ENCODE results near the gene CASZ1.

CASZ1 gene

DNA sequence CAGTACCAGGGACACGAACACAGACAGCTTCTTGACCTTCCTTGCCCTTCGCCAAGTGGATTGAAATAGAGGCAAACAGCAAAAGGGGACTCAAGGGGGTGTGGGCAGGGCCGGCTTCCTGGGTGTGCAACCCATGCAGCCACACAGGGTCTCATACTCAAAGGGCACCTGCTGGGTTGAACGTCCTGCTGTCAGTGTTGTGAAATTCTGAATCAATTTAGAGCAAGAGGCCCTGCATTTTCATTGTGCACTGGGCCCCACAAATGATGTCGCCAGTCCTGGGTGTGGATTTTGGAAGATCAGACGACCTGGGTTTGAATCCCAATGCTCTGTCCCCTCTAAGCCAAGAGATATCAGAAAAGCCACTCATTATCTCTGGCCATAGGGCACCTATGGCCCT is 51.1 kb downstream of the CASZ1 start:
- no peak for DNase-seq (ENCODE audit: low read depth, low spot score)
- CTCF ChIA-PET, result no interaction called here
- POLR2A ChIA-PET, result no interaction called here
- H3K4me3 ChIP-seq (ENCODE audit: low read depth, low read length), result no peak overlapping the region
- TF ChIP-seq, protein P1, sequence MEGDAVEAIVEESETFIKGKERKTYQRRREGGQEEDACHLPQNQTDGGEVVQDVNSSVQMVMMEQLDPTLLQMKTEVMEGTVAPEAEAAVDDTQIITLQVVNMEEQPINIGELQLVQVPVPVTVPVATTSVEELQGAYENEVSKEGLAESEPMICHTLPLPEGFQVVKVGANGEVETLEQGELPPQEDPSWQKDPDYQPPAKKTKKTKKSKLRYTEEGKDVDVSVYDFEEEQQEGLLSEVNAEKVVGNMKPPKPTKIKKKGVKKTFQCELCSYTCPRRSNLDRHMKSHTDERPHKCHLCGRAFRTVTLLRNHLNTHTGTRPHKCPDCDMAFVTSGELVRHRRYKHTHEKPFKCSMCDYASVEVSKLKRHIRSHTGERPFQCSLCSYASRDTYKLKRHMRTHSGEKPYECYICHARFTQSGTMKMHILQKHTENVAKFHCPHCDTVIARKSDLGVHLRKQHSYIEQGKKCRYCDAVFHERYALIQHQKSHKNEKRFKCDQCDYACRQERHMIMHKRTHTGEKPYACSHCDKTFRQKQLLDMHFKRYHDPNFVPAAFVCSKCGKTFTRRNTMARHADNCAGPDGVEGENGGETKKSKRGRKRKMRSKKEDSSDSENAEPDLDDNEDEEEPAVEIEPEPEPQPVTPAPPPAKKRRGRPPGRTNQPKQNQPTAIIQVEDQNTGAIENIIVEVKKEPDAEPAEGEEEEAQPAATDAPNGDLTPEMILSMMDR (IDR thresholded peaks at IDR 0.05; ENCODE audit: insufficient read depth, low read length, missing control alignments), result no peak

DNA sequence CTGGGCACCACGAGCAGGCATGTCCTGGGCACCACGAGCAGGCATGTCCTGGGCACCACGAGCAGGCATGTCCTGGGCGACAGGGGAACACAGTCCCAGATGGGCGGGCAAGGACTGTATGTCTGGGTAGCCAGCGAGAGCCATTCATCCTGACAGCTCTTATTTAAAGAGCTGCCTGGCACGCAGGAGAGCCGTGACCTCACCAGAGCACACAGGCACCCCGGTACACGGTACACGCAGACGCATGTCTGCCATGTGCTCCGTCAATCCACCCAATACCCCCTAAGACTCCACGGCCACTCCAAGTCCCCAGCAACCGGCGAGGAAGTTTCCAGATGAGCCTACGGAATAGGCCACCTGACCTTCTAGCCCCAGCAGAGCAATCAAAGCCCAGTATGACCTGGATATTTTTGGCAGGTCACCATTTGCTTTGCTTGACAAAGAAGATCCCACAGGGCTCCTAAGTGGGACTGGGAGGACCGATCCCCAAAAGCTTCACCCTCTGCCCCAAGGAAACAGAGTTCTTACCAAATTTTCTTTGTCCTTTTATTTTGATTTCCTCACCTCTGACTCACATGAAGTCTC is 51.7 kb downstream of the CASZ1 start:
- TF ChIP-seq, protein P1 (IDR thresholded peaks at IDR 0.05; ENCODE audit: insufficient read depth, low read length, missing control alignments), result no peak
- DNase-seq (ENCODE audit: low read depth, low spot score), result no peak
- POLR2A ChIA-PET, result interaction anchor here (0.6 kb wide), 1 partner anchor 1859 kb away, joined by 3 read pairs; no protein-coding TSS in a partner anchor
- H3K4me3 ChIP-seq (ENCODE audit: low read depth, low read length), result no peak overlapping the region
- CTCF ChIA-PET, result no interaction called here

DNA sequence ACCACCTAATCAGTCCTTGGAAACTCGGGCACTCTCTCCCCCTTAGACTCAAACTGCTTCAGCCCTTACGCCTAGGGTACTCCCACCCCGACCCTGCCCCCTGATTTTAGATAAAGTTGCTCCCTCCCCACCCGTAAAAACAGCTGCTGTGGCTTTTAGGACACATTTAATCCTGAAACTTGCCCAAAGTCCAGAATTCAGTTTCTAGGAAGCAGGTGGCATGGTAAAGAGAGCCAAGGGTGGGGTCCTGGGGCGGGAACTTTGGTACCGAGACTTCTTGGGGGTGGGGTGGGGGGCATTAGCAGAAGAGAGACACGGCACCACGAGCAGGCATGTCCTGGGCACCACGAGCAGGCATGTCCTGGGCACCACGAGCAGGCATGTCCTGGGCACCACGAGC is 52.4 kb downstream of the CASZ1 start:
- ChIA-PET CTCF (no interaction called here), POLR2A (no interaction called here)
- TF ChIP-seq, protein P1 (IDR thresholded peaks at IDR 0.05; ENCODE audit: insufficient read depth, low read length, missing control alignments), result no peak
- no peak for DNase-seq (ENCODE audit: low read depth, low spot score)
- H3K4me3 ChIP-seq (ENCODE audit: low read depth, low read length), result no peak overlapping the region

DNA sequence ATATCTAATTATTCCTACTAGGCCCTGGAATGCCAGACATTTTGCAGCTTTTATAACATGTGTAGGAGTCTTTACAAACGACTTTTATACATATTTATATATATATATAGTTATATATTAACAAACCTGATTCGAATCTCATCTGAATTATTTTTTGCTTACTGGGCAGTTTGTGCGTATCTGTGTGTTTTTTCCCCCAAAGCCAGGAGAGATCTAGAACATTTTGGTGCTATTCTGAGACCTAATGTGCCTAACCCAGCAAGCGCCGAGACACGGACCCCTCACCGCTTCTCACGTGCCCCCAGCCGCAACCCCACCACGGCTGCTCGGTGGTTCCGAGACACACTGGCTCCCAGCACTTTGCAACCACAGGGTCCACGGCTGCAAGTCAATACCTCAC is 54.8 kb downstream of the CASZ1 start:
- no peak for DNase-seq (ENCODE audit: low read depth, low spot score)
- TF ChIP-seq, protein P1 (IDR thresholded peaks at IDR 0.05; ENCODE audit: insufficient read depth, low read length, missing control alignments), result no peak
- H3K4me3 ChIP-seq (ENCODE audit: low read depth, low read length), result no peak overlapping the region
- ChIA-PET POLR2A (no interaction called here), CTCF (no interaction called here)

DNA sequence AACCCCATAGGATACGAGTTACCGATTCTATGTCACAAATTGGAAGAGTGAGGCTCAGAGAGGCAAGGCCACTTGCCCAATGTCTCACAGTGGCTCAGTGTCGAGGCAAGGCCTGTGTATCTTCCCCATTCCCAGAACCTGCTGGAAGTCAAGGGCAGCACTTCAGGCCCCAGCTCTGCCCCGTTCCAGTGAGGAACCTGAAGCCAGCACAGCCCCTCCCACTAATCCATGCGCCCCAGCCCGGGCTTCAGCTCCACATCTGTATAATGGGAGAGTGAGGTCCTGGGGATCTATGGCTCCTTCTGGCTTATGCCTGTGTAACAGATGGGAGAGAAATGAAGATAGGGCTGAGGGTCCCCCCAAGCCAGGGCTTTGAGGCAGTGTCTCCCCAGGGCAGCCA is 56.3 kb downstream of the CASZ1 start:
- POLR2A ChIA-PET, result no interaction called here
- no peak for DNase-seq (ENCODE audit: low read depth, low spot score)
- TF ChIP-seq, protein P1 (IDR thresholded peaks at IDR 0.05; ENCODE audit: insufficient read depth, low read length, missing control alignments), result no peak
- CTCF ChIA-PET, result interaction anchor here (1.0 to 1.6 kb wide), 2 partner anchors 220 to 232 kb away, joined by 3 read pairs; no protein-coding TSS in a partner anchor
- no peak overlapping the region for H3K4me3 ChIP-seq (ENCODE audit: low read depth, low read length)

DNA sequence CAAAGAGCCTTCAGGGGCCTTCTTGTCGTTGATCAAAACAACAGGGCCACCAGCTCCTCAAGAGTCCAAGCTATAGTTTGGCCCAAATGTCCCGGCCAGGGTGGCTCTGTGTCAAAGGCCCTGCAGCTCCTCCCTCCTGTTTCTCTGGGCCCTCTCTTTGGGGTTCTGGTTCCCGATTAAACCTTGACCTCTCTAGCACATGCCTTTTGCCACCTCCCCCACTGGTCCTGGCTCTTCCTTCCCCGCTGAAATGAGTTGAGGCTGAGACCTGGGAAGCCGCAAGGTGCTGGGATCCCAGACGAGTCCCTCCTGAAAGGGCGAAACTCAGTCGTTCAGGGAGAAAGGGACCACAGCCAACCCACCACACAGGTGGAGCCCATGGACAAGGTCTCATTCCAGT is 56.9 kb downstream of the CASZ1 start:
- CTCF ChIA-PET, result interaction anchor here (1.0 to 1.6 kb wide), 2 partner anchors 221 to 232 kb away, joined by 3 read pairs; no protein-coding TSS in a partner anchor
- DNase-seq (ENCODE audit: low read depth, low spot score), result no peak
- POLR2A ChIA-PET, result no interaction called here
- H3K4me3 ChIP-seq (ENCODE audit: low read depth, low read length), result no peak overlapping the region
- TF ChIP-seq, protein P1 (IDR thresholded peaks at IDR 0.05; ENCODE audit: insufficient read depth, low read length, missing control alignments), result no peak

Data from AG04449 (cell line).